GM19099 (cell line): ENCODE results near the gene THSD4.

Experiments used
- POLR2A ChIP-seq: IDR thresholded peaks from 3 replicates; pipeline ENCODE4 v1.6.1; 2011; ENCODE audit warnings: low read depth; ENCODE audit not compliant: insufficient read length; ENCODE audit errors: extremely low read depth

The THSD4 gene

DNA sequence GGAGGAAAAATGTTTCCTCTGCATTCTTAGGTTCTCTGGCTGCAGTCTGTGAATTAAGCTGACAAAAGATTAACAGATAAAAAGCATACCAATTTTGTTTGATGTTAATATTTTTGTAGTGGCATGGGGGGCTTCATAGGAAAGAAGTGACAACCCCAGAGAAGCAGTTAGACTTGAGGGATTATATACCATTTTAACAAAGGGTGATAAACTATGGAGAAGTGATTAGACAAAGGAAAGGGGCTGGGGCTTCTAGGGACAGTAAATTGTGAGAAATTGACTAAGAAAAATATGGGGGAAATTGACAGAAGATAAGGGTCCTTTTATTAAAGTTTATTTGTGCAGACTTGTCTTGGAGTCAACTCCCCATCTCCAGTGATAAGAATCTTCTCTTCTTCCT, 639.4 kb downstream of the THSD4 start:
- no peak for TF ChIP-seq POLR2A

- no peak for TF ChIP-seq POLR2A
Measured at GRCh38 chr15:71755092-71755970, 640.1 kb downstream of the THSD4 start.

GRCh38 chr15:71756599-71757352, 641.5 kb downstream of the THSD4 start:
- no peak for TF ChIP-seq POLR2A

DNA sequence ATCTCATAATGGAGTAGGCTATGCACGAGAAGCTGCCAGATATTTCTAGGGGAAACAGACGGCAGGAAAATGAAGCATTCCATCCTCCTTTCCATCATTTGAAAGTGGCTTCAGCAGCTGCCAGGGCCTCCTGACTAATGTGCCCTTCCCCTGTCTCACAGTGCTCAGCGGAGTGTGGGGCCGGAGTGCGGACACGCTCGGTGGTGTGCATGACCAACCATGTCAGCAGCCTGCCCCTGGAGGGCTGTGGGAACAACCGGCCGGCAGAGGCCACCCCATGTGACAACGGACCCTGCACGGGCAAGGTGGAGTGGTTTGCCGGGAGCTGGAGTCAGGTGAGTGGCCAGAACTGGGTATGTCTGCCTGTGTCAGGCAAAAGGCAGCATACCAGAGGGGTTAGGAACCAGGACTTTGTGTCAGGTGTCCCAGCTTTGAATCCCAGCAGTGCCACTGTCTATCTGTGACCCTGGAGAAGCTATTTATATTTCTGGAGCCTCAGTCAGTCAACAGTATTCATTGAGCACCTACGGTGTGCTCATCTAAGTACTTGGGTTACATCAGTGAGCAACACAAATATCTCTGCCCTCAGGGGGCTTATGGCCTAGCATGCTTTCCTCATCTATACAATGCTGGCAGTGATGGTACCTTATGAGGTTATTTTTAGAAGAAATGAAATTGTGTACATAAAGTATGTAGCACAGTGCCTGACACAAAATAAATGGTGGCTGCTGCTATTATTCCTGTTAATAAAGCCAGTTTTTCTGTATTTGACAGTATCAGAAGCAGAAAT, 642.7 kb downstream of the THSD4 start:
- TF ChIP-seq POLR2A = no peak

- TF ChIP-seq POLR2A = no peak
Measured at GRCh38 chr15:71758711-71759110, 643.4 kb downstream of the THSD4 start.

DNA sequence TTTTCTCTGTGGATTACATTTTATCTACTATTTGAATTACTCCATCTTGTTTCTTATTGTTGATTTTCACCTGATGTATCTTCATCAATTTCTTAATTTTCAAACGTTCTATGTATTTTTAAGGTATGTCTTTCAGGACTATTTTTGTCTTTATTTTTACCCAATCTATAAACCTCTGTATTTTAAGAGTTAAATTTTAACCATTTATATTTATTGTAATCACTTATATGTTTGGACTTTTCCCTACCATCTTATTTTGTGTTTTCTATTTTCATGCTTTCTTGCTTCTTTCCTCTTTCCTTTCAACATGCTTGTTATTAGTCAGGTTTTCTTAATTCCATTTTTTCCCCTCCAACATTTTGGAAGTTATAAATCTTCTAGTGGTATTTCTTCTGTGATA, 645.6 kb downstream of the THSD4 start:
- TF ChIP-seq POLR2A = no peak

GRCh38 chr15:71761649-71762048, 646.4 kb downstream of the THSD4 start:
- TF ChIP-seq POLR2A = no peak

GRCh38 chr15:71768184-71768583, 652.9 kb downstream of the THSD4 start:
- no peak for TF ChIP-seq POLR2A

GRCh38 chr15:71773206-71773859, 658.1 kb downstream of the THSD4 start:
- no peak for TF ChIP-seq POLR2A

- TF ChIP-seq POLR2A = no peak
Measured at GRCh38 chr15:71775856-71776255, 660.6 kb downstream of the THSD4 start.

GRCh38 chr15:71776304-71776703, 661.0 kb downstream of the THSD4 start:
- TF ChIP-seq POLR2A = no peak

DNA sequence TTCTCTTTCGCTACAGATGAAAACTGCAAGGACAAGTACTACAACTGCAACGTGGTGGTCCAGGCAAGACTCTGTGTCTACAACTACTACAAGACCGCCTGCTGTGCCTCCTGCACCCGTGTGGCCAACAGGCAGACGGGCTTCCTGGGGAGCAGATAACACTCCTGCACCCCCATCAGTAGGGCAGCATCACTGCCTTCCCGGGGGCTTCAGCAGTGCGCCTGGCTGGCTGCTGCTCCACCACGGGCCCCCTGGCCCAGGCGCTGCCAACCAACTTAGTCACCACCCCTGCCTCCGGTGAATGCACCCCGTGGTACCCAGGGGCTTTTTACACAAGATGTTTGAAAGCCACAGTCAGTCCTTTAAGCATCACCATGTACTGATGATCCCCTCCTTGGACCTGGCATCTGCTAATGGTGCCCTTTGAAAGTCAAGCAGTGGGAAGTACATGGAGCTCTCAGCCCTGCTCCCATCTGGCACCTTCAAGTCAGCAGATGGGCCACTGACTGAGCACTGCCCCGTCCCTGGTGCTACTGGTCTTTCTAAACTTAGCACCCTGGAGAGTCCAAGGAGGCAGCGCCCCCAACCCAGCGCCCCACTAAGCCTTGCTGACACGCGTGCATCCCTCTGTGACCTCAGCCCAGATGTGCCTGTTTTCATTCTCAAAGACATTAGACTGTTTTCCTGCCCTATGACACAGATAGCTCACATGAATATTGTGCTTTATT, 662.1 kb downstream of the THSD4 start:
- no peak for TF ChIP-seq POLR2A

DNA sequence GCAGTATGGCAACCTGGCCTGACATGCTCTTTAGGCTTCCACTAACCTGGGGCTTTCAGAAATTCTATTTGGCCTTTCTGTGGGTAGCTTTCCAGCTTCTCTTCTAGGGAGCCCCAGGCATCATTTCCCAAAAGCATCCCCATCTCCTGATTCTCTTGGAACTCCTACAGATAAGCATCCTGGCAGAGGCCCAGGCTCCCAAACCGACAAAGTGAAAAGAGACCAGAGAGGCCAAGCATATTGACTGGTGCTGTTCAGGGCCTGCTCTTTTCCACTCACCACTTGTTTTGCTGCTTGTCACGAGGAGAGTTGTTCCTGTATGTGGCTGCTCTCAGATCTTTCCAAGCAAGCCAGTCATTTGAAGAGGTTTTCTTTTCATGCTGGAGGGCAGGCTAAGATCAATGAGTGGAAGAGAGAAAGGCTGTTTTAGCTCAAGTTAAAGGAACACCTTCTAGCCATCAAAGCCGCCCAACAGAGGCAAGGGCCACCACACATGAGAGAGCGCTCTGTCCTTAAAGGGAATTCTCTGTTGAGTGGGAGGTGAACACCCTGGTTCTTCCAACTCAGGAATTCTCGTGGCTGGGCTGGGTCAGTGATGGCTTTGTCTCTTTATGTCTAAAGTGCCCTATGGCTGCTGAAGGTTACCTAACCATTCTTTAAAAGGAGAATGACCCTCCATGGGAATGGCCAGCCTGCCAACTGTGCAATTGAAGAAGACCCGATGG, 664.0 kb downstream of the THSD4 start:
- no peak for TF ChIP-seq POLR2A
